ENCODE data around the gene SMPDL3B. TPM values are rescaled to one million over a fixed set of nuclear protein-coding genes. Genes with fewer than 3 reads are reported as not detected.

SMPDL3B gene
- total RNA-seq, 1 donor: 0.10 TPM

Other genes with a start within 250 kb of the SMPDL3B start
- 18.7 TPM for gene FAM76A, start 209.0 kb upstream of the SMPDL3B start, total RNA-seq
- 45.4 TPM for gene STX12, start 161.8 kb upstream of the SMPDL3B start, total RNA-seq
- 31.4 TPM for gene PPP1R8, start 104.2 kb upstream of the SMPDL3B start, total RNA-seq
- gene THEMIS2, start 62.5 kb upstream of the SMPDL3B start, total RNA-seq: 270 TPM
- gene RPA2, start 20.4 kb upstream of the SMPDL3B start, total RNA-seq: 16.4 TPM
- 14.1 TPM for gene XKR8, start 25.0 kb downstream of the SMPDL3B start, total RNA-seq
- 8.7 TPM for gene EYA3, start 153.6 kb downstream of the SMPDL3B start, total RNA-seq
- 16.3 TPM for gene PTAFR, start 241.7 kb downstream of the SMPDL3B start, total RNA-seq

All from mononuclear cell (primary cell).